ENCODE measurements around the gene TRMT61A.
A peak's percentile ranks its signal among the peaks of the same experiment; 100 is the strongest.

Gene TRMT61A

GRCh38 chr14:103549361-103550311 lies 20.6 kb downstream of the TRMT61A start:
- DNase-seq: no peak

GRCh38 chr14:103550451-103551337 lies 21.7 kb downstream of the TRMT61A start:
- no peak for DNase-seq

- DNase-seq: no peak
These were observed 22.4 kb downstream of the TRMT61A start for GRCh38 chr14:103551338-103551762.

- DNase-seq: no peak
These were observed 23.2 kb downstream of the TRMT61A start for GRCh38 chr14:103552011-103552845.

- no peak for DNase-seq
These were observed 23.8 kb downstream of the TRMT61A start for GRCh38 chr14:103552846-103553210.

GRCh38 chr14:103555559-103556337 lies 26.8 kb downstream of the TRMT61A start:
- DNase-seq: no peak

- no peak for DNase-seq
These were observed 28.2 kb downstream of the TRMT61A start for GRCh38 chr14:103556946-103557758.

- peak; percentile 30 for DNase-seq
These were observed 29.3 kb downstream of the TRMT61A start for GRCh38 chr14:103558071-103558882.

GRCh38 chr14:103559766-103560165 lies 30.8 kb downstream of the TRMT61A start:
- DNase-seq: no peak

- no peak for DNase-seq
These were observed 31.7 kb downstream of the TRMT61A start for GRCh38 chr14:103560691-103561090.

- DNase-seq: peak; percentile 11
These were observed 32.6 kb downstream of the TRMT61A start for GRCh38 chr14:103561381-103562178.

GRCh38 chr14:103562179-103562428 lies 33.1 kb downstream of the TRMT61A start:
- no peak for DNase-seq

GRCh38 chr14:103562429-103563225 lies 33.6 kb downstream of the TRMT61A start, which contains the start of the genes BAG5 and COA8:
Gene BAG5 (minus strand): TSS chr14:103562657. CDS start chr14:103561164, 1,493 bp downstream.
Gene COA8 (plus strand): TSS chr14:103562960. CDS start chr14:103563002, 42 bp downstream.
- DNase-seq: peak; percentile 10

GRCh38 chr14:103563226-103563620 lies 34.2 kb downstream of the TRMT61A start:
- no peak for DNase-seq

- no peak for DNase-seq
These were observed 35.0 kb downstream of the TRMT61A start for GRCh38 chr14:103563844-103564505.

- no peak for DNase-seq
These were observed 40.0 kb downstream of the TRMT61A start for GRCh38 chr14:103568952-103569351.

- DNase-seq: no peak
These were observed 40.4 kb downstream of the TRMT61A start for GRCh38 chr14:103569408-103569807.

GRCh38 chr14:103574104-103574503 lies 45.1 kb downstream of the TRMT61A start:
- no peak for DNase-seq

All from GF-D8 (cell line).